Tibial artery (tissue), 4 donors: ENCODE results near the gene CELF1.

Source experiments
- DNase-seq, 2 donors: peaks; one replicate each; pipeline ENCODE4 v3.0.0-alpha.2; 2019
- H3K27ac ChIP-seq, 2 donors: fragments of 200-600 bp; sonication (generic) in 1 of 2; 1 replicate in 1 of 2; 2 replicates in 1 of 2; pipeline ENCODE4 v1.5.1; 2018 to 2019; ENCODE audit warnings: mild to moderate bottlenecking in 1 of 2
- H3K27me3 ChIP-seq, 2 donors: fragments of 200-600 bp; sonication (generic) in 1 of 2; one replicate each; pipeline versions ENCODE4 v1.5.1 to v1.6.0; 2016 to 2019
- H3K36me3 ChIP-seq, 3 donors: fragments of 200-600 bp; sonication (generic) in 2 of 3; one replicate each; pipeline ENCODE4 v1.5.1; 2016 to 2019; ENCODE audit warnings: mild to moderate bottlenecking in 2 of 3
- H3K4me1 ChIP-seq, 4 donors: fragments of 200-600 bp; sonication (generic) in 2 of 4; 1 replicate in 3 of 4; 2 replicates in 1 of 4; pipeline ENCODE4 v1.5.1; 2016 to 2019
- H3K4me3 ChIP-seq, 2 donors: fragments of 200-600 bp; sonication (generic) in 1 of 2; 1 replicate in 1 of 2; 2 replicates in 1 of 2; pipeline ENCODE4 v1.5.1; 2018 to 2019; ENCODE audit warnings: mild to moderate bottlenecking in 2 of 2
- H3K9me3 ChIP-seq, 3 donors: fragments of 200-600 bp; sonication (generic) in 1 of 3; one replicate each; pipeline ENCODE4 v1.5.1; 2016 to 2019
- CTCF ChIP-seq, 2 experiments: fragments of 200-600 bp in 1 of 2; fragments of 450-650 bp in 1 of 2; IDR thresholded peaks; one replicate each; pipeline ENCODE4 v1.5.1; 2017 to 2019; ENCODE audit warnings: antibody characterized with exemption in 2 of 2, mild to moderate bottlenecking in 1 of 2, moderate library complexity in 1 of 2
- intact Hi-C: fragments of 100-400 bp; cut with DNase I; formaldehyde crosslinking; loops from one replicate; pipeline ENCODE4 v1.15.0; 2023; ENCODE audit warnings: low total_unique reads

Gene CELF1

GRCh38 chr11:47489395-47489755 lies 63.6 kb downstream of the CELF1 start:
- H3K27ac ChIP-seq: no peak overlapping the region

GRCh38 chr11:47488674-47489394 lies 64.1 kb downstream of the CELF1 start:
- Histone ChIP-seq H3K4me1 (no peaks in the 10 kb centered on the region), H3K27ac (no peak overlapping the region), H3K36me3 (peaks cover 36 to 45% (median 40%) of the 10 kb centered on the region in 3 donors), H3K27me3 (no peaks in the 10 kb centered on the region), H3K4me3 (no peak overlapping the region), H3K9me3 (no peaks in the 10 kb centered on the region)
- DNase-seq: no peak
- intact Hi-C loops: no loop called here
- no peak for TF ChIP-seq CTCF (IDR thresholded peaks at IDR 0.05)

More at GRCh38 chr11:47489395-47489755, 63.6 kb downstream of the CELF1 start:
- TF ChIP-seq CTCF (IDR thresholded peaks at IDR 0.05): no peak
- H3K4me1 ChIP-seq: peaks cover 0 to 2% (median 0%) of the 10 kb centered on the region in 4 donors
- H3K36me3 ChIP-seq: peaks cover 31 to 40% (median 39%) of the 10 kb centered on the region in 3 donors
- intact Hi-C loops: no loop called here
- no peaks in the 10 kb centered on the region for H3K27me3 ChIP-seq
- no peak overlapping the region for H3K4me3 ChIP-seq
- DNase-seq: no peak
- no peaks in the 10 kb centered on the region for H3K9me3 ChIP-seq

- H3K27ac ChIP-seq: no peak overlapping the region
- H3K27me3 ChIP-seq: no peaks in the 10 kb centered on the region
- H3K36me3 ChIP-seq: peaks cover 44 to 52% (median 47%) of the 10 kb centered on the region in 3 donors
- H3K4me1 ChIP-seq: no peaks in the 10 kb centered on the region
- intact Hi-C loops: no loop called here
- no peak for TF ChIP-seq CTCF (IDR thresholded peaks at IDR 0.05)
- DNase-seq: no peak
- H3K4me3 ChIP-seq: no peak overlapping the region
- H3K9me3 ChIP-seq: no peaks in the 10 kb centered on the region
These were observed 64.8 kb downstream of the CELF1 start for GRCh38 chr11:47488111-47488510.

GRCh38 chr11:47487421-47487820 lies 65.5 kb downstream of the CELF1 start:
- intact Hi-C loops: no loop called here
- no peak for DNase-seq
- H3K27ac ChIP-seq: no peak overlapping the region

GRCh38 chr11:47485107-47485506 lies 67.8 kb downstream of the CELF1 start:
- Histone ChIP-seq H3K36me3 (peaks cover 72 to 81% (median 74%) of the 10 kb centered on the region in 3 donors), H3K27me3 (no peaks in the 10 kb centered on the region), H3K9me3 (no peaks in the 10 kb centered on the region), H3K4me3 (no peak overlapping the region), H3K27ac (no peak overlapping the region), H3K4me1 (no peaks in the 10 kb centered on the region)
- no peak for TF ChIP-seq CTCF (IDR thresholded peaks at IDR 0.05)
- intact Hi-C loops: no loop called here
- DNase-seq: no peak

More at GRCh38 chr11:47487421-47487820, 65.5 kb downstream of the CELF1 start:
- H3K36me3 ChIP-seq: peaks cover 50 to 59% (median 54%) of the 10 kb centered on the region in 3 donors
- no peaks in the 10 kb centered on the region for H3K9me3 ChIP-seq
- H3K4me3 ChIP-seq: no peak overlapping the region
- no peak for TF ChIP-seq CTCF (IDR thresholded peaks at IDR 0.05)
- no peaks in the 10 kb centered on the region for H3K27me3 ChIP-seq
- H3K4me1 ChIP-seq: no peaks in the 10 kb centered on the region
